Activated CD4-positive, alpha-beta T cell treated with anti-CD3 and anti-CD28 coated beads for 4 hours (primary cell): ENCODE measurements around the gene TMEM198.

ENCODE experiments used
- DNase-seq, 2 donors: peaks; one replicate each; pipeline ENCODE4 v3.0.0-alpha.2; 2020

TMEM198 gene

DNA sequence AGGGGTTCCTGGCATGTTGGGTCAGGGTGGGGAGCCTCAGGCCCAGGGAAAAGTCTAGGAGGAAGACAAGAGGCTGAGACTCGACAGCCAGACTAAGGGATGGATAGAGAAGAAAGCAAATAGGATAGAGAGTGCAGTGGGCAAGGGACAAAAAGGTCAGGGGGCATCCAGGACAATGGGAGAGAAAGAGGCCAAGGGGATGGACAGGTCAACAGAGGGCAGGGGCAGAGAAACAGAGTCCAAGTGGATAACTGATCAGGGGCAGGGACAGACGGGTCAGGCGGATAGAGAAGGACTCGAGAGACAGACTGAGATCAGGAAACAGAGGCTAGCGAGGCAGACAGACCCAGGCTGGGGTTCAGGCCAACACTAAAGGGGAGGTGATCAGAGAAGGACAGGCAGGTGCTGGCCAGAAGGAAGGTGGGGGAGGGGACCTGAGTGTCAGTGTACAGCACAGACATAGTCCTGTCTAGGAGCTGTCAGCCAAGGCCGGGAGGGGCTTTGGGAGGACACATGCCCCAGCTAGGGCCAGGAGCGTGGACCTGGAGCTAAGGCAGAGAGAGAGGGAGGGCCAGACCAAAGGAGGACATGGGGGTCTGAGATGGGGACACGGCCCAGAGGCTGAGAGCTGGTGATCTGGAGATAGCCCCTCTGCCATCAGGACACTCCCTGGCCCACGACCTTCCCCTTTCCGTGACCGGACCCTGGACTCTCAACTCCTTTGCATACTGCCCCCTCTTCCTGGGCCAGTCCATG is 17.3 kb upstream of the TMEM198 start:
- no peak for DNase-seq

DNA sequence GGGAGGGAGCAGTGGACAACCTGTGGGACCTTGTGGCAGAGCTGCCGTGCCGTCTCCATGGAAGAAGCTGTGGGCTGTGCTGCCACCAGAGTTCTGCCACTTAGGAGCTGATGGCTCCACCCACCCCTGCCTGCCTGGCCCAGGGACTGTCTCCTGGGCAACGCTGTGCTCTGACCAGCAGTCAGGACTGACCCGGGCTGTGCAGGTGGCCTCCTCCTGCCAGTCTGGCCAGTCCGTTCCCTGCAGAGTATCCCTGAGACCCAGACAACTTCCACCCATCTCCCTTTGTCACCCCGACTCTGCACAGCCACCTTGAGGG is 16.8 kb upstream of the TMEM198 start:
- no peak for DNase-seq

DNA sequence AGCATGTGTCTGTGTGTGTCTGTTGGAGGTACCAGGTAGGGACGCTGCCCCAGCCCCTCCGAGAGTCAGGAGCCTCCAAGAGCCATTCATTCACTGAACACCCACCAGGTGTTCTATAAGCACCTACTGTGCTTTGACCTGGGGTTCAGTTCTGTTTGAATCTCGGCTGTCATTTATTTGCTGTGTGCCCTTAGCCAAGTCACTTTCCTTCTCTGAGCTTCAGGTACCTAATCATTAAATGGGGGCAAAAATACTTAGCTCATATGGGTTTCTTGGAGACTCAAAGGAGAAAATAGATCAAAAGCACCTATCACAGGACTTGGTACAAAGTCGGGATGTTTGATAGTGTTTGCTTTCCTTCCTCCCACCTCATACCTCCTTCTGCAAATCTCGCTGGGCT is 16.4 kb upstream of the TMEM198 start:
- no peak for DNase-seq

DNA sequence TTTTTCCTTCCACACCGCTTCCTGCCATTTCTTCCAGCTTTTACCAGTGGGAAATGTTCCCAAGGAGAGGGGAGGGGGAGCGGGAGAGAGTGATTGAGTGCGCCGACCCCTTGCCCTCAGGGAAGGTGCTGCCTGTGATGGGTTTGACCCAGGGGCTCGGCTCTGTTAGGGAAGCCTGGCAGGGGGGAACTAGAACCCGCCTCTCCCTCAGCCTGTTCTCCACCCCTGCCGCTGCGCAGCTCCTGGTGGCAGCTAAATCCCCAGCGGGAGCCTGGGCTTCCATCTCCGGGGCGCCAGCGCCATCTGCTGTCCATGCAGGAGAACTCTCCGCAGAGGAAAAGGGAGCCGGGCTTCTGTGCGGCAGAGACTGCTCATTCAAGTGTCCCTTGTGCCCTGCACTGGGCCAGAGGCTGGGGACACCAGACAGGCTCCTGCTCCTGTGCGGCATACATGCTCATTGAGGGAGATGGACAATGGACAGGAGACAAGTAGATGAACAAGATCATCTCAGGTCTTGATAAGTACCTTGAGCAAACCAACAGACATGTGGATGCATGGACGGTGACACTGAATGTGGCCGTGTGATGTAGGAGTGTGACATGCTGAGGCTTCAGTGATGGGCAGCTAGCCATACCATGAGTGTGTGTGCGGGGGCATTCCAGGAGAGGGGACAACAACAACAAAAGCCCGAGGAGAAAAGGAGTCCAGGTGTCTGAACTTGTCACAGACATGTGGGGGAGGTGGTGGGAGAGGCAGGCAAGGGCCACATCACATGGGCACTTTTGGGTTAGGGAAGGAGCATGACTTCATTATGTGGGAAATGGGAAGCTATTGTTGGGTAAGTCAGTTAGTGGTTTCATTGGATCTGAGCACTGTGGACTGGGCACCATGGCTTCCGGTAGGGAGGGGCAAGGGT is 13.5 kb upstream of the TMEM198 start:
- peak; percentile 82 to 85 for DNase-seq

DNA sequence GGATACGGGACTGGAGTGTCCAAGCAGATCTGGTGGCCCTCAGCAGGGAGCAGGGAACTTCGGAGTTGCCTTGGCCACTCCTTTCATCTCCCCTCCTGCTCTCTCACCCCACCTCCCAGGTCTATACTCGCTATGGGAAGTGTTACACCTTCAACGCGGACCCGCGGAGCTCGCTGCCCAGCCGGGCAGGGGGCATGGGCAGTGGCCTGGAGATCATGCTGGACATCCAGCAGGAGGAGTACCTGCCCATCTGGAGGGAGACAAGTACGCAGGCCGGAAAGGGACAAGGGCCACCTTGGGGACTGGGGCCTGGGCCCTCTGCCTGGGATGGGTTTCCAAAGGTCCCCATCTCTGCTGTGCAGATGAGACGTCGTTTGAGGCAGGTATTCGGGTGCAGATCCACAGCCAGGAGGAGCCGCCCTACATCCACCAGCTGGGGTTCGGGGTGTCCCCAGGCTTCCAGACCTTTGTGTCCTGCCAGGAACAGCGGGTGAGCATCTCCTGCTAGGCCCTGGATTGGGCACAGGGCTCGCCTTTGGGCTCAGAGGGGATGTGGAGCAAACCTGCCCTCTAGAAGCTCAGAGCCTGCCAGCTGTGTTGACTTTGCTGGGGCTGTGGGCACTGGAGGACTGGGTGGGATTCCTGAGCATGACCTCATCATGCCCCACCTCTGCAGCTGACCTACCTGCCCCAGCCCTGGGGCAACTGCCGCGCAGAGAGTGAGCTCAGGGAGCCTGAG is 12.0 kb upstream of the TMEM198 start:
- DNase-seq: no peak

DNA sequence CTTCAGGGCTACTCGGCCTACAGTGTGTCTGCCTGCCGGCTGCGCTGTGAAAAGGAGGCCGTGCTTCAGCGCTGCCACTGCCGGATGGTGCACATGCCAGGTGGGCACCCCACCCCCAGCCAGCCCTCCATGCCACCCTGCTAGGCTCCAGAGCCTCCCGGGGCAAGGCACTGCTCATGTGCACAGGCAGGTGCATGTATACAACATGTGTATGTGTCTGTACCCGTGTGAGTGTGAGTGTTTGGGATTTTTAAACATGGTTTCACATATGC is 11.5 kb upstream of the TMEM198 start:
- DNase-seq: no peak

DNA sequence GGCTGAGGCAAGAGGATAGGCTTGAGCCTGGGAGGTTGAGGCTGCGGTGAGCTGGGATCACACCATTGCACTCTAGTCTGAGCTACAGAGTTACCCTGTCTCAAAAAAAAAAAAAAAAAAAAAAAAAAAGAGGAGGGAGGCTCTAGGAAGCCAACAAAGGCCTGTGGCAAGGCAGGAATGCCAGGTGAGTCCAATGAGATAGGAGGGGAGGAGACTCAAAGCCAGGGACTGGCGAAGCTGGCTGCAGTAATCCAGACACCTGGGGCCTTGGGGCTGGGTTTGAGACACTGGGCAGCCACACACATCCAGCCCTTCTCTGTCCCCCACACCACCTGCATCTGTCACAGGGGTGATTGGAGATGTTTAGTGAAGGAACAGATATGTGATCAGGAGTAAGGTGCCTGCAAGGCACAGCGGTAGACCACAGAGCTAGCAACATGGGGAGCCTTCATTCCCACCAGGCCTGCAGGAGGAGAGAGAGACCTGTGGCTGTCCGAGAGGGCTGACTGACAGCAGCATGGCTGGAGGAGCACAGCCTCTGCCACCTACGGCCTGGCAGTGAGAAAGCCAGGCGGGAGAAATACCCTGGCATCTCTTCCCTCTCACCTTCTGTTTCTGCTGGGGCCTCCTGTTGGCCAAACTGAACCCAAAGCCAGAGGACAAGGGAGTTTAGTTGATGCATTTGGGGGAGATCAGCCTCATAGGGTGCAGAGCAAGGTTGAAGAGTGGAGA is 9.7 kb upstream of the TMEM198 start:
- DNase-seq: no peak

DNA sequence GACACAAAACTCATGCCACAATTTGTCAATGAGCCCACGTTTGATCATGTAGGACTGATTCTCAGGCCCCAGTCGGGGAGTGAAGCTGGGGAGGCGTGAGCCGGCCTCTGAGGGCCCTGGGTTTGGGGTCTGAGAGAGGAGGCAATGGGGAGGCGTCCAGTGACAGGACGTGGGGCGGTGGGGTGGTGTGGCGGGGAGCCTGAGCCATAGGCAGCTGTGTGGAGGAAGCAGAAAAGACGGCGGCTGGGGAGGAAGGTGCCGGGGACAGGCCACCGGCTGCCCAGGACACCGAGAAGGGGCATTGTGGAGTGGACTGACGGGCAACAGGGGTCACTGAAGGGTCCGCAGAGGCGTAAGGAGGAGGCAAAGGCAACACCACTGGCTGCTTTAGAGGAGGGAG is 7.4 kb upstream of the TMEM198 start:
- no peak for DNase-seq

DNA sequence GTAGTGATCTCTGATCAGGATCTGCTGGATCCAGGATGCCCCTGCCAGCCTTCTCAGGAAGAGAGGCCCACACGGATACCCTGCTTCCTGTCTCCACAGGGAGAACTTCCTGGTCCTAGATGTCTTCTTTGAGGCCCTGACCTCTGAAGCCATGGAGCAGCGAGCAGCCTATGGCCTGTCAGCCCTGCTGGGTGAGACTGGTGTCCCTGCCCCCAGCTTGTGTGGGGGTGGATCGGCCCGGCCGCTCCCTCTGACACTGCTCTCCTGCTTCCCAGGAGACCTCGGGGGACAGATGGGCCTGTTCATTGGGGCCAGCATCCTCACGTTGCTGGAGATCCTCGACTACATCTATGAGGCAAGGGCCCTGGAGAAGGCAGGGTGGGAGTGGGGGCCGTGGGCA is 6.9 kb upstream of the TMEM198 start:
- no peak for DNase-seq

DNA sequence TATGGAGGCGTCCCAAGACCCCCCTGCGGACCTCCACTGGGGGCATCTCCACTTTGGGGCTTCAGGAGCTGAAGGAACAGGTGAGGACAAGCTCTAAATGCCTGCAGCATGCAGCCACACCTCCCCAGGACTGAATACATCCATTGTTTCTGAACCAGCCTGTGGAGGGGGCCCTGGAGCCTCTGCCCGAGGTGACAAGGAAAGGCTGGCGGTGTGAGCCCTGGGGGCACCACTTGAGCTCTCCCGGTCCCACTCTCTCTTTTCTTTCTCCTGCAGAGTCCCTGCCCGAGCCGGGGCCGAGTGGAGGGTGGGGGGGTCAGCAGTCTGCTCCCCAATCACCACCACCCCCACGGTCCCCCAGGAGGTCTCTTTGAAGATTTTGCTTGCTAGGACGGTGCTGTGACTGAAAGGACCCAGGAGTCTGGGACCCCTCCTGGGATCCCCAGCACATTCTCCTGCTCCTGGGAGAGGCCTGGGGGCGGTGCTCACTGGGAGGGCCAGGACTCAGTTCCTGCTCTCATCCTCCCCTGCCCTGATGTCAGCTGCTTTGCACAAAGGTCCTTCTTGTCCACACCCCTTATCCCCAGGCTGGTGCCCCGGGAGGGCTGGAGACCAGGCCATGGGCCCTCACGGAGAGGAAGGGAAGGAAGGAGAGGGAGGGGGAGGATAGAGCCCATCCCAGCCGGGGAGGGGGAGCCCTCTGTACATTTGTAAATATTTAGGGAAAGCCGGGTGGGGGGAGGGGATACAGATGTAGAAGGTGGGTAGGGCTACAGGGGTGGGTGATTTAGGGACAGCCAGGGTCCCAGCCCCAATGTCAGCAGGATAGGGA is 6.0 kb upstream of the TMEM198 start:
- no peak for DNase-seq

DNA sequence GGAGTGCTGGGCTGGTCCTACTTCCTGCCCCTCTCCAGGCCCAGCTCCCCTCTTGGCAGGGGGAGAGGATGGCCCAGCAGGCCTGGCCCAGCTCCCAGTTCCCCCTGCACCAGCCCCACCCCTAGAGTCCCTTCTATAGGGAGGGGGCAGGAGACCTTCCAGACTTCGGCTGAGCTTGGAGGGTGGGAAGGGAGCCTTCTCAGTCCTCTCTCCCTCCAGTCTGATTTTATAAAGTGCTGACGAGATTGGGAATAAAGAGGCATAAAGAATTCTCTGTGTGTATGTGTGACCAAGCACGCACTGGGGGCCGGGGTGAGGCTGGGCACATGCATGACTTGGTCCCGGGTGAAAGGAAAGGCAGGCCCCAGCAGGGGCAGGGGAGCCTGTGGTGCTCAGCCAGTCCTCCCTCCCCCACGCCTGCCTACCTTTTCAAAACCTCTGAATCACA is 5.3 kb upstream of the TMEM198 start:
- no peak for DNase-seq

DNA sequence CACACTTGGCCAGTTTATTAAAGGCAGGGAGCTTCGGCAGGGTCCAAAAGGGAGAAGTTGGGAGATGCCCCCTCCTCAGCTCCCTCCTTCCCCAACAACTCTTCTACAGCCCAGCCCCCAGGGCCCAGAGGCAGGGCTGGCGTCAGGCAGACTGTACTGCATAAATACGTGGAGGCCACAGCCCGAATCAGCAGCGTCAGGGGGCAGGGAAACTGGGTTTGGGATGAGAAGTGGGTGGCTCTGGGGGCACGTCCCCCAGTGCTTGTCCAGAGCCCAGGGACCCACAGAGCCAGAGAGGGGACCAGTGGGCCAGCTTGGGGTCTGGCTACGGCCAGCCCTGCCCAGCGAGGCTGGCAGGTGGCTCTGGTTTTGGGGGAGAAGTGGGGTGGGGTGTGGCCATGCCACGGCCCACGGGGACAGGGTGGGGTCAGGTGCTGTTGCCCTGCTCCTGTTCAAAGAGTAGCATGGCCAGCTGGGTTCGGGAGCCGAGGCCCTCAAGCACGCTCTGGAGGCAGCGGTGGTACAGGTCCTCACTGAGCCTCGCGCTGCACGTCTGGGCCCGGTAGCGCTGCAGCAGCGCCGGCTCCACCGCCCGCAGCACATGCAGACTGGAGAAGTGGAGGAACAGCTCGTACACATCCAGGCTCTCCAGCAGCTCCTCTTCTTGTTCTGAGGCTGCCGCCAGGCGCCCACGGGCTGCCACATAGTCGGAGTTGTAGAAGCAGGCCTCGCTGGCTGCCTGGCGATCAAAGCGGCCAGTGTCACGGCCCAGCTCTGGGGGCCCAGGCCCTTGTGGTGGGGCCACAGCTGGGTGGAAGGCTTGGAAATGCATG is 4.7 kb upstream of the TMEM198 start:
- DNase-seq: no peak

DNA sequence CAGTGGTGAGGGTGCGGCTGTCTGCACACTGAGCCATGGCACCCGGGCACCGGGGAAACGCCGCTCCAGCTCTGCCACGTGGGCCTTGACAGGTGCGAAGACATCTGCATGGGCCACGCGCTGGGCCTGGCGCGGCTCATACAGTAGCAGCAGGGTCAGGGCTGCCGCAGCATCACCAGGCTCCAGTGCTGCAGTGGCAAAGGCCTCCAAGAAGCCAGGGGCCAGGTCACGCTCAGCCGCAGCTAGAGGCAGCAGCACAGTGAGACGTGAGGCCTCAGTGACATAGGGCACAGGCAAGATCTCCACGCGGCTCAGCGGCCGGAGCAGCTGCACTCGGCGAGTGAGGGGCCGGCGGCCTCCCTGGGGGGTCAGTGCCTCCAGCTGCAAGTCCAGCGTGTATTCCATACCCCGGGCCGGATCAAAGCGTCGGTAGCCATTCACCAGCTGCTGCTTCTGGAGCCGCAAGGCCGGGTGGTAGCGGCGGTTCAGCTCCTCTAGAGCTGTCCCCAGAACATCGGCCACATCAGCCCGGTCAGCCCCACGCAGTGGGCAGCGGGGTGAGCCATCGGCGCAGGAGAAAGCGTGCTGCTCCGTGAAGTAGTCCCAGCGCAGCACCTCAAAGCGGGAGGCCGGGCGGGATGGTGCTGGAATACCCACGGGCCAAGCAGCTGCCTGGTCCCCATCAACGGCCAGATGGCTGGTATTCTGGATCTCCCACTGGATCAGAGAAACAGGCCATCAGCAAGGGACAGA is 3.7 kb upstream of the TMEM198 start:
- DNase-seq: no peak

DNA sequence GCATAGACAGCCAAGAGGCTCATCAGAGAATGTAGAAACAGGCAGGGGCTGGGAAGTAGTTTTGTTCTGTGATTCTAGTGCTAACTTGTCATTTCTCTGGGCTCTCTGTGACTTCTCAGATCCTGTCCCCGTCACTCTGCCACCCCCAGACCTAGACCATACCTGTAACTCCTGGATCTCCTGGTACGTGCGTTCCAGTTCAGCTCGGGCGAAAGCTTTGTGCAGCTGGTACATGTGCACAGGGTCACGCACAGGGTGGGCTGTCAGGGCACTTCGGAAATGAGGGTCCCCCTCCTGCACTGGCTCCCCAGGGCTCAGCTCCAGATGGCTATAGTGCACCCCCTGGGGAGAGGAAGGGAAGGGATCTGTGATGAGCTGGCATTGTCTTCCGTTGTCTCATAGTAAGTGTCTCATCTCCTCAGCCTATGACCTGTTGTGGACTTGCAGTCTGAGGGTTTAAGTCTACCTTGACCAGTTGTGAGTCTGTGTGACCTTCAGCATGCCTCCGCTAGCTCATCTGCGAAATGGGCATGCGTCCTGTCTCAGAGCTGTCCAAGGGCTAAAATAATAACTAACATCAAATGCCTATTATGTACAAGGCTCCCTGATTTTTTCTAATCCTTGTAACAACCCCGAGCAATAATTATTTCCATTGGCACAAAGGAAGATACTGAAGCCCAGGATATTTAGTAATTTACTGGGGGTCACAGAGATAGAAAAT is 2.9 kb upstream of the TMEM198 start:
- DNase-seq: no peak

DNA sequence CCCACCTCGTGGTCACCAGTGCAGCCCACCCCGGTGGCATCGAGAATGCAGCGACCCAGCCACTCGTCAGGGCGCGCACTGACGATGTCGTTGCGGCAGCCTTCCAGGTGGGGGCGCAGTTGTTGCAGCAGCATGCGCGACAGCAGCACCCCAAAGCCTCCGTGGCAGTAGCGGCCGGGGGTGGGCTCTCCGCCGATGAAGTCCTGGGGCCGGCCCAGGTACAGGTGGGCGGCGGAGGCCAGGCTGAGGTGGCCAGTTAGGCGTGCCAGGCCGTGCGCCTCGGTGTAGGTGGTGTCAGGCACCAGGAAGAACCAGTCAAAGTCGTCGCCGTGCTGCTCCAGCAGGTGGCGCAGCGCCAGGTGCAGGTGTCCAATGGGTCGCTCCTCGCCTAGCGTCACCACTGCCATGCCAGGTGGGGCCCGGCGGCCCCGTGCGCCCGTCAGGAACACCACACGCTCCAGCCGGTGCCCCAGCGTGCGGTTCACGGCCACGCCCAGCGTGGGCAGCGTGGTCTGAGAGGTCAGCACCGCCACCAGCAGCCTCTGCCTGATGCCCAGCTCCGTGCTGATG is 2.1 kb upstream of the TMEM198 start:
- DNase-seq: peak; percentile 83 to 88

DNA sequence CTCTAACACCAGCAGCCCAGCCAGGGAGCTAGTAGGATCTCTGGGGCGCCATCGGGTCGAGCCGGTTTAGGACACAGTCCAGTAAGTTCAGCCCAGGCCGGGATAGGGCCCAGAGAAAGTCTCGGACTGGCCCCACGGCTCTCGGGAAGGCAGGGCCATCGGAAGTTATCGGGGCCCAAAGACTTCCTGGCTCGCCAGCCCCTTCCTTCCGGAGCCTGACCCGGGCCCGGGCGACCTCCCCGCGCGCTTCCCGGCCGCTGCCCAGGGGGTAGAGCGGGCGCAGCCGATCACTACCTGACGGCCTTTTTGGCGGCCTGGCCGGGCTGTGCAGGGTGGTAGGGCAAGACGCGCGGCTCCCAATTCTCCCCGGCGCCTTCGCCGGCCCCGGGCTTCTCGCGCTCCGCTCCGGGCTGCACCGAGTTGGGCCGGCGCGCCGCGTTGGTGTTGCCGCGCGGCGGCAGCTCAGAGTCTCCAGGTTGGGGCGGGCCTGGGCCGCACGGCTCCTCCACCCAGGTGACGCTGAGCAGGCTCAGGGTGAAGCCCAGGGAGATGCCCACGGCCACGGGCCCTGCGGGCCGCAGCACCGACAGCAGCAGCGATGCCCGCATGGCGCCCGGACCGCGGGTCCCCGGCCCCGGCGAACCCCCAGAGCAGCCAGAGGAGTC is 765 bp upstream of the TMEM198 start:
- DNase-seq: no peak

DNA sequence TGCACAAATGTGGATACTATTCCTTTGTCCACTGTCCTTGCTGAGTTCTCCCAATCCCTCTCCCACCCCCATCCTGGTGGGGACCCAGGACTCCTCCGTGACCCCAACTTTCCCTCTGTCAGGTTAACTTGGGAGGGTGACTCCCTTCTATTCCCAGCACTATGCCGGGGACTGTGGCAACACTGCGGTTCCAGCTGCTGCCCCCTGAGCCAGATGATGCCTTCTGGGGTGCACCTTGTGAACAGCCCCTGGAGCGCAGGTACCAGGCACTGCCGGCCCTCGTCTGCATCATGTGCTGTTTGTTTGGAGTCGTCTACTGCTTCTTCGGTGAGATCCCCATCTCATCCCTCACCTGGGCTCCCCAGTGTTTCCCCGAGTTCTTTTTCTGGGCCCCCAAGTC is 739 bp downstream of the TMEM198 start:
- DNase-seq: no peak

DNA sequence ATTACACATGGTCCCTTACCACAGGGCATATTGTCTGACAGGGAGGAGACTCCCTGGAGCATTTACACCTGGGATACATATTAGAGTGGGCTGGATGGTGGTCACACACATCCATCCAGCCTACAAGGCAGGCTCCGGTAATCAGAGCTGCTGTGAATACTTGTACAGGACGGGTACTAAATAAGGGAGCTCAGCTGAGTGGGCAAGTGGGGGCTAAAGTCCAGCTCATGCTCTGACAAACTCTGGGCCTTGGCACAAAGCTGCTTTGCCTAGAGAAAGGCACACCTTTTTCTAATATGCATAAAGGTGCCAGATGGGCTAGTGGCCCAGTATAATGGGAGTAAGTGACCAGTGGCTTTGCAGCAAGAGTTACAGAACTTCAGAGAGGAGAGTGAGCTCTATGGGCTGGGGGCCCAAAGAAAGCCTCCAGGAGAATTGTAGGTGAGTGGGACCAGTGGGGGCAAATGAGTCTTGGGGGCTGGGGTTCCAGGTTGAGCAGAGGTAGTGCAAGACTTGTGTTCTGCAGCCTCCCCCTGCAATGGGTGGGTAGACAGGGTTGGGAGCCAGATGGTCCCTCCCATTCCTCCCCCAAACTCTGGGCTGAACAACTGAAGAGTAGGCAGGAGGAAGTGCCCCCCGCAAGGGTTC is 1.6 kb downstream of the TMEM198 start:
- DNase-seq: no peak
